Measurements from ENCODE around the gene TOM1L2.

GRCh38 chr17:17960500-17961030 lies 11.6 kb downstream of the TOM1L2 start:
- TF ChIP-seq CTCF (conservative IDR thresholded peaks at IDR 0.05; ENCODE audit: low read depth, low read length) (no peak), FOS (IDR thresholded peaks at IDR 0.05; ENCODE audit: low read depth, low read length) (no peak), POLR2A (IDR thresholded peaks at IDR 0.05; ENCODE audit: low read depth, low read length) (no peak)

All from IMR-90 (cell line).